GM18861 (cell line): ENCODE results near the gene SH2D3A.
"Not testable (repeated sequence)": the region's sequence is repeated elsewhere in the genome, so short reads cannot be mapped to it uniquely, and the experiment has no call there.

Experiments
- ATAC-seq: cut with Tn5 transposase; IDR thresholded peaks from one replicate; pipeline ENCODE4 v1.9.1; 2021; ENCODE audit not compliant: unreplicated experiment

SH2D3A gene

GRCh38 chr19:6761053-6761676 is 6.1 kb downstream of the SH2D3A start:
- ATAC-seq = no peak

DNA sequence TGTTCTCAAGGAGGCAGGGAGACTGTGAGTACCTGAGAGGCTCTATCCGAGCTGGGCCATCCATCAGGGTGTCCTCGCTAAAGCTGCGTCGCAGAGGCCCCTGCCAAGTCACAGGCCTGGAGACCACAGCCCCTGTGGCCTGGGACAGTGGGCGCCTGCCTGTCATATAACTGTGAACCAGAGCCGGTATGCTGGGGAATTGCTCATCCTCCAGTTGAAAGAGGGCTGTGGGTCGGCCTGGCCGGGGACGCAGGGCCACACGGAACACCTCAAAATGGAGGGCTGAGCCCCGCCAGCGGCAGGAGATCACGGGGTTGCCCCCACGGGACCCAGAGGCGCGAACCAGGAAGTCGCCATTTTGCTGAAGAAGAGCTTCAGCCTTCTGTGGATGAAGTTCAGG is 6.6 kb downstream of the SH2D3A start:
- no peak for ATAC-seq

- ATAC-seq = no peak
Measured at GRCh38 chr19:6754653-6755463, 12.4 kb downstream of the SH2D3A start.

- ATAC-seq = no peak
Measured at GRCh38 chr19:6754136-6754535, 13.1 kb downstream of the SH2D3A start.

DNA sequence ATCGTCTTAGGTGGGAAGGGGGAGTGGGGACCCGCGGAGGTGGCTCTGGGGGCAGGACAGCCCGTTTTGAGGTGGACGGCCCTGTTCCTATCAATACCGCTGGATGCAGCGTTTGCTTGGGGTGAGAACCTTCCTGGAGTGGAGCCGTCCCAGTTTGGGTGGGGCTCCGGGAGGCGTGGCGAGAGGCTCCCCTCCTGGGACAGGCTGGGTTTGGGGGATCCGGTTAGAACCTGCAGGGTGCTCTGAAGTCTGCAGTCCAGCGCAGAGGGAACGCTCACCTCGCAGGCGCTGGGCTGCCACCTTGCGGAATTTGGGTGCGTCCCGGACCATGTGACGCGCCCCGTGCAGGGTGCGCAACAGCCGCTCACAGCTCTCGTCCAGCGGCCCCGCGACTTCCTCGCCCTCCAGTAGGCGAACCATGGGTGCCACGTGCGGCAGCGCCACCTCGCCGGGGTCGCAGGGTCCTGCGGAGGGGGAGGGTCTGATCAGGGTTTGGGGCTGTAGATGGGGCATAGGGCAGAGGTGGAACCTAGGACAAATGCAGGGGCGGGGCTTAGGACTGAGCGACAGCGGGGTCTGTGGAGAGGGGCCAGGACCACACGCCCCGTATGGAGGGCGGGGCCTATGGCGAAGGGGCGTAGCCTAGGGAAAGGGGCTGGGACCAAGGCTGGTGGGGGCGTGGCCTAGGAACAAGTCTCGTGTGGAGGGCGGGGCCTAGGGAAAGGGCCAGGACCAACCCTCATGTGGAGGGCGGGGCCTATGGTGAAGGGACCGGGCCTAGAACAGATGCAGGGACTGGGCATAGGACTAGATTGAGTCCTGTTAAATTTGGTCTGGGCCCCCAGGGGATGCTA is 13.8 kb downstream of the SH2D3A start:
- peak; percentile 70 for ATAC-seq

GRCh38 chr19:6752256-6753177 is 14.7 kb downstream of the SH2D3A start:
- no peak for ATAC-seq

DNA sequence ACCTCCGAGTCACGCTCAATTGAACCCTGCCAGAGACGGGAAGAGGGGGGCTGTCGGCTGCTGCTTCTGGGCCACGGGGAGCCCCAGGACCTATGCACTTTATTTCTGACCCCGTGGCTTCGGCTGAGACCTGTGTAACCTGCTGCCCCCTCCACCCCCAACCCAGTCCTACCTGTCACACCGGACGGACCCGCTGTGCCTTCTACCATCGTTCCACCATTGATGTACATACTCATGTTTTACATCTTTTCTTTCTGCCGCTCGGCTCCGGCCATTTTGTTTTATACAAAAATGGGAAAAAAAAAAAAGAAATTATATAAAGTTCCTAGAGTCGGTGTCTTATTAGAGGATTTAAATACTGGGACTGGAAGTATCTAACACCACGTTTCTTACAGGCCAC is 16.0 kb downstream of the SH2D3A start:
- no peak for ATAC-seq

GRCh38 chr19:6750062-6750461 is 17.2 kb downstream of the SH2D3A start:
- ATAC-seq = no peak

DNA sequence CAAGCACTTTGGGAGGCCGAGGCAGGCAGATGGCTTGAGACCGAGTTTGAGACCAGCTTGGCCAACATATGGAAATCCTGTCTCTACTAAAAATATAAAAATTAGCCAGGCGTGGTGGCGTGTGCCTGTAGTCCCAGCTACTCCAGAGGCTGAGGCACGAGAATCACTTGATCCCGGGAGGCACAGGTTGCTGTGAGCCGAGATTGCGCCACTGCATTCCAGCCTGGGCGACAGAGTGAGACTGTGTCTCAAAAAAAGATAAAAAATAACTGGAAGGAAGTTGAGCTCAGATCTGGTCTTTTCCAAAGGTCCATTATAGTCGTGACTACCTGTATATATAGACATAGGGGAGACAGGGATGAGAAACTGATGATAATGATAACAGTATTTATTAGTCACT is 18.7 kb downstream of the SH2D3A start:
- ATAC-seq = not testable (repeated sequence)

- no peak for ATAC-seq
Measured at GRCh38 chr19:6745965-6746364, 21.3 kb downstream of the SH2D3A start.

DNA sequence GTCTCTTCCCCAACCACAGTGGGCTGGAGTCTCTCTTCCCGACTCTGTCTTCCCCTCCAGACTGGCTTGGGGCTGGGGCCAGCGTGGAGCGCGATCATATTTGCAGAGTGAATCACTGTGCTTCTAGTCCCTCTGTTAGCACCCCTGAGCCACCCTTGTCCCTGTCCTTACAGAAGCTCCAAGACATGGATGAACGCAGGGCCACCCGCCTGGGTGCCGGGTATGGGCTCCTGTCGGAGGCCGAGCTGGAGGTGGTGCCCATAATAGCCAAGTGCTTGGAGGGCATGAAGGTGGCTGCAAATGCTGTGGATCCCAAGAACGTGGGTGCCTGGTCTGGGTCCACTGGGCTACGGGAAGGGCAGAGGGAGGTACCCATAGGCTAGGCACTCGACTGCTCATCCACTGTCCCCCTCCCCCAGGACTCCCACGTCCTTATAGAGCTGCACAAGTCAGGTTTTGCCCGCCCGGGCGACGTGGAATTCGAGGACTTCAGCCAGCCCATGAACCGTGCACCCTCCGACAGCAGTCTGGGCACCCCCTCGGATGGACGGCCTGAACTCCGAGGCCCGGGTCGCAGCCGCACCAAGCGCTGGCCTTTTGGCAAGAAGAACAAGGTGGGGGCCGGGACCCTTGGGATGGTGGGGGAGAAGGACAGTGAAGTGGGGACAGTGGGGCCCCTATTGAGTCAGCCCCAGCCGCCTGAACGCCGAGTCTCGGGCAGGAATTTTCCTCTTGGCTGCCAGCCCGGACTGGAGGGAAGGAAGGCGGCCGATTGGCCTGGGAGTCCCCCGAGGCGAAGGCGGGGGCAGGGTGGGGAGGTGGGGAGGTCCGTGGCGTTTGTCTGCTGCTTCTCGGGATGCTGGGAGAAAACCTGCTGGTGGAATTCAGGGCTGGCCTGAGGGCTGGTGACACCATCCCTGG is 22.6 kb downstream of the SH2D3A start:
- no peak for ATAC-seq

GRCh38 chr19:6743714-6744380 is 23.4 kb downstream of the SH2D3A start:
- ATAC-seq = no peak

DNA sequence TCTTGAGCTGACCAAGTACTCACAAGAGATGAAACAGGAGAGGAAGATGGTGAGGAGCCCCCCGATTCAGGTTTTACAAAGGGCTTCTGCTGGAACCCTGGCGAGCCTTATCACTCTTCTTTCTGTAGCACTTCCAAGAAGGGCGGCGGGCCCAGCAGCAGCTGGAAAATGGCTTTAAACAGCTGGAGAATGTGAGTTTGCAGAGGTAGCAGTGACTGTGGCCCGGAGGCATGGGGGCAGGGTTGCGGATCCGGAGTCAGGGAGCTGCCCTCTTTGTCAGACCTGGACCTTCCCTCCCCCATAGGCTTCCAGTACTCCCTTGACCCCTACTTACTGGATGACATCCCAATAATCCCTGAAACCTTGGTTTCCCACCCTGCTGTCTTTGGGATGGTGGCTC is 24.2 kb downstream of the SH2D3A start:
- no peak for ATAC-seq

GRCh38 chr19:6740589-6741343 is 26.5 kb downstream of the SH2D3A start:
- ATAC-seq = no peak

- no peak for ATAC-seq
Measured at GRCh38 chr19:6739883-6740588, 27.2 kb downstream of the SH2D3A start.

DNA sequence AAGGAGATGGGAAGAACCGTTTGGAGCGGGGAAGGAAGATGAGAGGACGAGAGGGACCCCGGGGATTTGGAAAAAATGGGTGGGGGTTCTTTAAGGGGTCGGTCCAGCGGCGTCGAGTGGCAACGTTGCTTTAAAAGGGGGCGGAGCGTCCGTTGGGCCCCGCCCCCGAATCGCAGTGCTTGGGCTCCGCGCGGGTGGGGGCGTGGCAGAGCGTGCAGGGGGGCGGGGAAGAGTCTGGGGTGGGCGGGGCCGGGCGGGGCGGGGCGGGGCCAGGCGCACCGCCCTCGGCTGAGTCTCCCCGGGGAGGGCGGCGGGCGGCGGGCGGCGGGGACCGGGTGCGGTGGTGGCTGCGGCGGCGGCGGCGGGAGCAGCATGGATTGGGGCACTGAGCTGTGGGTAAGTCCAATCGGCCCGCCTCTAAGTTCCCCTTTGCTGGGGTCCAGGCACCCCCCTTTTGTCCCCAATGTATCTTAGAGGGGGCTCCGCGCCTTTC is 27.8 kb downstream of the SH2D3A start, which contains the start of gene TRIP10:
Gene TRIP10 (plus strand): TSS at position 291 of the 493 bp plus-strand sequence. CDS start 82 bp downstream, at position 373.
- no peak for ATAC-seq

DNA sequence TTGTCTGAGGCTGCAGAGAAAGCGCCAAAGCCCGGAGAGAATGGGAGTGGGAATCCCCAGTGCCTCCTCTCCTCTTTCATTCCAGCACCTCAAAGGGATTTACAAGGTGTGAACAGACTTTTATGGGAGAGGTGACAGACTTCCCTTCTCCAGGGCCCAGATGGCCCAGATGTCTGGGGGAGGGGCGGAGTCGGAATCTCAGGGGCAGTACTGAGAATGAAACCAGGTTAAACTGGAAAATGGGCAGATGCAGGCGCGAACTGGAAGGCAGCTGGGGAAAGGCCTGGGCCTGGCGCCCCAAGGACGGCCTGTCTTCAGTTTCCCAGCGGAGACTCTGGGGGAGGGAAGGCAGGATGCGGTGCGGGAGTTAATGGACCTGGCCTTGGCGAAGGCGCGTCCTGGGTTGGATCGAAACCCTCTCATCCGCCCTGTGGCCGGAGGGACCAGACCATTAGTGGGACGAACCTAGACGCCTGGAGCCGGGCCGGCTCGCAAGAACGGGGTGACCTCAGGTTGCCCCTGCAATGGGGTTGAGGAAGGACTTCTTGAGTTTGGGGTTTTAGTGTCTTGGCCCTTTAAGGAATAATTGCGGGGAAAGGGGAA is 28.3 kb downstream of the SH2D3A start:
- ATAC-seq = no peak
